LNCaP clone FGC (cell line): Measurements from ENCODE around the gene WDTC1.

Experiments used
- DNase-seq: peaks from one replicate; pipeline ENCODE4 v3.0.0-alpha.2; 2011; ENCODE audit warnings: low read depth
- H3K4me3 ChIP-seq: 2 replicates; pipeline ENCODE4 v1.5.1; 2011; ENCODE audit warnings: mild to moderate bottlenecking, low read depth, low read length, control low read depth
- TF ChIP-seq, protein P1 (sequence below): IDR thresholded peaks from 2 replicates; pipeline ENCODE4 v1.5.1; 2012; ENCODE audit warnings: mild to moderate bottlenecking; ENCODE audit not compliant: control insufficient read depth, insufficient read depth; ENCODE audit errors: extremely low read depth

The WDTC1 gene

DNA sequence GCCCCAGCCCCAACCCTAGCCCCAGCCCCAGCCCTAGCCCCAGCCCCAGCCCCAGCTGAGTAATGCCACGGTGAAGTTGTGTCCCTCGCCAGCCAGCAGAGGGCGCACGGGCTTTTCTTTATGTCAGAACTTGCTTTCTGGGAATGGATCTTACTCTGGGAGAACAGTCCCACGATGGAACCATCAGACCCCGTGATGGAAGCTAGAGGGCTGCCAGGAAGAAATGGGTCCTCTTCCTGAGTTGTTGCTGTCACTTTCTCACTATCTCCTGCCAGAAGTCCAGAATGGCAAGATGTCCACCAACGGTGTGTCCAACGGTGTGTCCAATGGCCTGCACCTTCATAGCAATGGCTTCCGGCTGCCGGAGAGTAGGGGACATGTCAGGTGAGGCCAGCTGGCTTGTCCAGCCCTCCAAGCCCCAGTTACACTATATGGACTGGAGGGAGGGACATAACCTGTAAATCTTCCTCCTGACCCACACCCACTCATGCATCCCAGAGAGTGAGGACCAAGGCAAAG, 62.4 kb downstream of the WDTC1 start:
- DNase-seq, result no peak
- no peak overlapping the region for H3K4me3 ChIP-seq
- TF ChIP-seq, protein P1, sequence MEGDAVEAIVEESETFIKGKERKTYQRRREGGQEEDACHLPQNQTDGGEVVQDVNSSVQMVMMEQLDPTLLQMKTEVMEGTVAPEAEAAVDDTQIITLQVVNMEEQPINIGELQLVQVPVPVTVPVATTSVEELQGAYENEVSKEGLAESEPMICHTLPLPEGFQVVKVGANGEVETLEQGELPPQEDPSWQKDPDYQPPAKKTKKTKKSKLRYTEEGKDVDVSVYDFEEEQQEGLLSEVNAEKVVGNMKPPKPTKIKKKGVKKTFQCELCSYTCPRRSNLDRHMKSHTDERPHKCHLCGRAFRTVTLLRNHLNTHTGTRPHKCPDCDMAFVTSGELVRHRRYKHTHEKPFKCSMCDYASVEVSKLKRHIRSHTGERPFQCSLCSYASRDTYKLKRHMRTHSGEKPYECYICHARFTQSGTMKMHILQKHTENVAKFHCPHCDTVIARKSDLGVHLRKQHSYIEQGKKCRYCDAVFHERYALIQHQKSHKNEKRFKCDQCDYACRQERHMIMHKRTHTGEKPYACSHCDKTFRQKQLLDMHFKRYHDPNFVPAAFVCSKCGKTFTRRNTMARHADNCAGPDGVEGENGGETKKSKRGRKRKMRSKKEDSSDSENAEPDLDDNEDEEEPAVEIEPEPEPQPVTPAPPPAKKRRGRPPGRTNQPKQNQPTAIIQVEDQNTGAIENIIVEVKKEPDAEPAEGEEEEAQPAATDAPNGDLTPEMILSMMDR, result peak; percentile 74

DNA sequence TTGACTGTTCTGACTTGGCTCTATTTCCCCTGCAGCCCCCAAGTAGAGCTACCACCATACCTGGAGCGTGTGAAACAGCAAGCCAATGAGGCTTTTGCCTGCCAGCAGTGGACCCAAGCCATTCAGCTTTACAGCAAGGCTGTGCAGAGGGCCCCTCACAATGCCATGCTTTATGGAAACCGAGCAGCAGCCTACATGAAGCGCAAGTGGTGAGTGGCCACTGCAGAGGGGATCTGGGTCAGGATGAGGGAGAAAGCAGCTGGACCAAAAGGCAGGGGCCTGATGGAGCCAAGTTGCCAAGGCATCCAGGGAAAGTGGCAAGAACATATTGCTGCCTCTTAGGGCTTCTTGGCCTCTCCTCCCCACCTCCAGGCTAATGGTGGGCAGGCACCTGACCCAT, 63.5 kb downstream of the WDTC1 start:
- H3K4me3 ChIP-seq, result no peak overlapping the region
- DNase-seq, result no peak
- TF ChIP-seq, protein P1, result no peak

DNA sequence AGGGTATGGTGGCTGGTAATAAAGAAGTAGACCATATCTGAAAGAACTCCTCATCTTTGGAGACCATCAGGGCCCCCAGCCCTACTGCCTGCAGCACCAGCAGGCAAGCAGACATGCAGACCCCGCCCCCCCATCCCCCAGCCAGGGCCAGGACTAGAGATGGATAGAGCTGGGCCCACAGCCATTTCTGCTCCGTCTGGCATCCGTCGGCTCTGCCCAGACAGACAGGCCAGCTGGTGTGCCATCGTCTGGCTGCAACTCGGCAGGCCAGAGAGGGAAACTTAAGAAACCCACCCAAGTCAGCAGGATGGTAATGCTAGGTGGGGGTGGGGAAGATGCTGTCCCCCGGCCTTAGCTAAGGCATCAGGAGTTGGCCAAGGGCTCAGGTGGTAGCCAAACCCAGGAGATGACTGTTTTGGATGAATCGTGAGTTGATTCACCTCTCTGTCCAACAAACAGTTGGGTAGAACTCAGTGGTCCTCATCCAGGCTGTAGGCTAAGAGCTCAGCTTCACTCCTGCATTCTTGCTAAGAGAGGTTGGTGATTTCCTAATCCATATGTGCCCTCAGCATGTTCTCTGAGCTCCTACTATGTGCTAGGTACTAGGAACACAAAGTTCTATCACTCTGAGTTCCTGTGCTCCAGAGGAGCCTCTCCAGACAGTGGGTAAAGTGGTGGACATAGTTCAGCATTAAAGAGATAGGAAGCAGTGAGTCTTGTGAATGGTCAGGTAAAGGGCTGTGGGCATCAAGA, 64.4 kb downstream of the WDTC1 start:
- no peak overlapping the region for H3K4me3 ChIP-seq
- DNase-seq, result no peak
- TF ChIP-seq, protein P1, result no peak

DNA sequence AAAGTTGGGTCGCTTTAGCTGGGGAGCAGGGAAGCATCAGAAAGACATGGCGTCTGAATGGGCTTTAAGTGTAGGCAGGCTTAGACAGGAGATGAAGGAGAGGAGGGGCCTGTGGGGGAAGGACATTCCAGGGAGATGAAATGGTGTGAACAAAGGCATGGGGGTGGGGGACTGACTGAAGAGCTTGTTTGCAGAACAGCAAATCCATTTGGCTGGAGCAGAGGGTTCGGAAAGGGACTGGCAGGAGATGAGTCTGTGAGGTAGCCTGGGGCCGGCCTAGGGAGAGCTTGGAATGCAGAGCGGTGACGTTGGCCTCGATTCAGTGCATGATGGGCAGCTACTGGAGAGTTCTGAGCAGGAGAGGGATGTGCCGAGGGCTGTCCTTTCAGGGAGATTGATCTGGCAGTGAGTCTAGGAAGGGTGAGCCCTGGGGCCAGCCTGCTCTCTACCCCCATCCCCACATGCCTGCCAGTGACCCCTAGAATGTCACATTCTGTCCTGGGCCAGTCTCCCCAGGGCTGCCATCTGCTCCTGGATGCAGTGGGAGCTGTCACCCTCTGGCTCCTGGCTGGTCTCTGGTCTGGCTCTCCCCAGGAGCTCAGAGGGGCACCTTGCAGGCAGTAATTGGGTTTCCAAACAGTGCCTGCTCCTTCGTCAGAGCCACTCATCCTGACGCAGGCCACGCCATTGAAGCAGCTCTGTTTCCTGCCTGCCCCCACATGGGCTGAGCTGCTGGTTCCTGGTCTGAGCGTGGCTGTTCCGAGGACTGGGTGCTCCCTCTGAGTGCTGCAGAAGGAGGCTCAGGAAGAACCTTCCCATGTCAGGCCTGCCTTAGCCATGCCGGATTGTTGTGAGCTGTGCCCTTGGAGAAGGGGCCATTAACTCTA, 65.2 kb downstream of the WDTC1 start:
- no peak overlapping the region for H3K4me3 ChIP-seq
- DNase-seq, result no peak
- TF ChIP-seq, protein P1, result no peak

DNA sequence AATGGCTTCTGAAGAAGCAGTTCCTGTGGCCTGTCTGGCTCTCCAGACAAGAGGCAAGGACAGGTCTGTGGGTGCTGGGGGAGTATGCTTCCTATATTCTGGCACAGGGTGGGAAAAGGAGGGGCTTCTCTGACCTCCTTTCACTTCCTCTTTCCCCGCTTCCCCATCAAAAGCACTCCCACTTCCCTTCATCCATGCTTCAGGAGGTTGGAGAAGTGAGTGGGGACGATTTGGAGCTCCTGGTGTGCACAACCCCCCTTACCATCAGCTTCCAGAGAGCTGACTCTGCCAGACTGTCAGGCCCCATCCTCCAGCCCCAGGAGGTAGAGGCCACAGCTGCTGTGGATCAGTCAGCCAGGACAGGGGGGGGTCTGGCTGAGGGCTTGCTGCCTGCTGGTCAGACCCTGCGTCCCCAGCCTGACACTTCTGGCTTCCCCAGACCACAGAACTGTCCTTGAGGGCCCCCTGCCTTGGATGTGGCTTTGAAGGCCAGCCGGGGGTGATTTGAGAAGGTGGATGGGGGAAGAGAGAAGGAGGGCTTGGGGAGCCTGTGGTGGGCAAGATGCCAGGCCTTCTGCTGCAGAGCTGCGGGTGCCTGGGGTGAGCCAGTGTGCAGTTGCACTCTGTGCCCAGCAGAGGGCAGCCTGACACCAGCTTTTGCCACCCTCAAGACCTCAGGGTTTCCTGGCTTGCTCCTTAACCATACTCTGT, 66.1 kb downstream of the WDTC1 start:
- DNase-seq, result peak; percentile 59
- H3K4me3 ChIP-seq, result no peak overlapping the region
- TF ChIP-seq, protein P1, result peak; percentile 93

DNA sequence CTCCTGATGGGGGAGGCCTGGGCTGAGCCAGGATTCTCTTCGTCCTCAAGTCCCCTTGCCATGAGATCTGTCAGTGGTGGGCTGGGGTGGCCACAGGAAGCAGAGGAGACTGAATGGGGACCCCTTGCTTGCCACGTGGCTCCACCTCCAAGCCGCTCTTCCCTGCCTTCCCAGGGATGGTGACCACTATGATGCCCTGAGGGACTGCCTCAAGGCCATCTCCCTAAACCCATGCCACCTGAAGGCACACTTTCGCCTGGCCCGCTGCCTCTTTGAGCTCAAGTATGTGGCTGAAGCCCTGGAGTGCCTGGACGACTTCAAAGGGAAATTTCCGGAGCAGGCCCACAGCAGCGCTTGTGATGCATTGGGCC, 66.6 kb downstream of the WDTC1 start:
- no peak for DNase-seq
- TF ChIP-seq, protein P1, result no peak
- H3K4me3 ChIP-seq, result no peak overlapping the region
